ENCODE data around the gene ACTR5.

Gene ACTR5

DNA sequence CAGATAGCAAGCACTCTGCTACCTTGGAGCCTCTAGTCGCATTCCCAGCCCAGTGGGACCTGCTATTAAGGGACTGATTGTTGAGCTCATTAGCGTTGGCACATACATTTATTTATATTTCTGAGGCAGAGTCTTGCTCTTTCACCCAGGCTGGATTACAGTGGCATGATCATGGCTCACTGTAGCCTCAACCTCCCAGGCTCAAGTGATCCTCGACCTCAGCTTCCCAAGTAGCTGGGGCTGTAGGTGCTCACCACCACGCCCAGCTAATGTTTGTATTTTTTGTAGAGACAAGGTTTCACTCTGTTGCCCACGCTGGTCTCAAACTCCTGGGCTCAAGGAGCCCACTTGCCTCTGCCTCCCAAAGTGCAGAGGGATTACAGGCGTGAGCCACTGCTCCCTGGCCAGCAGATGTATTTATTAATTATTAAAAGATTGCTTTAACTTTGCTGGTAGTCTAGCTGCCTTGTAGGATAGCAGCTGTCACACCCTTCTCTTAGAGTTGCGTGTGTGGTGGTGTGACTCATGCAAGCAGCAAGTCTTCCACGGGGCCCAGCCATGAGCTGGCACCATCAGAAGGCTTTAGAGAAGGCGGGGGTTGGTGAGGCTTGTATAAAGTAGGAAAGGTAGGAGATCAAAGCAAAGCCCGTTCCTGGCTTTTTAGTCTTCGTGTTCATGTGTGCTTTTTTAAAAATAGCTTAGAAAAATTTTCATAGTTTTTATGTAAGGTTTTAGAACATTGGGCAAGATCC, 16.5 kb downstream of the ACTR5 start:
- TF ChIP-seq, protein P1, sequence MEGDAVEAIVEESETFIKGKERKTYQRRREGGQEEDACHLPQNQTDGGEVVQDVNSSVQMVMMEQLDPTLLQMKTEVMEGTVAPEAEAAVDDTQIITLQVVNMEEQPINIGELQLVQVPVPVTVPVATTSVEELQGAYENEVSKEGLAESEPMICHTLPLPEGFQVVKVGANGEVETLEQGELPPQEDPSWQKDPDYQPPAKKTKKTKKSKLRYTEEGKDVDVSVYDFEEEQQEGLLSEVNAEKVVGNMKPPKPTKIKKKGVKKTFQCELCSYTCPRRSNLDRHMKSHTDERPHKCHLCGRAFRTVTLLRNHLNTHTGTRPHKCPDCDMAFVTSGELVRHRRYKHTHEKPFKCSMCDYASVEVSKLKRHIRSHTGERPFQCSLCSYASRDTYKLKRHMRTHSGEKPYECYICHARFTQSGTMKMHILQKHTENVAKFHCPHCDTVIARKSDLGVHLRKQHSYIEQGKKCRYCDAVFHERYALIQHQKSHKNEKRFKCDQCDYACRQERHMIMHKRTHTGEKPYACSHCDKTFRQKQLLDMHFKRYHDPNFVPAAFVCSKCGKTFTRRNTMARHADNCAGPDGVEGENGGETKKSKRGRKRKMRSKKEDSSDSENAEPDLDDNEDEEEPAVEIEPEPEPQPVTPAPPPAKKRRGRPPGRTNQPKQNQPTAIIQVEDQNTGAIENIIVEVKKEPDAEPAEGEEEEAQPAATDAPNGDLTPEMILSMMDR (IDR thresholded peaks at IDR 0.05; ENCODE audit: insufficient read depth, low read depth, low read length, missing control alignments) = no peak
- H3K4me3 ChIP-seq (ENCODE audit: low read depth, low read length) = no peak overlapping the region
- no peak for DNase-seq (ENCODE audit: low read depth)

DNA sequence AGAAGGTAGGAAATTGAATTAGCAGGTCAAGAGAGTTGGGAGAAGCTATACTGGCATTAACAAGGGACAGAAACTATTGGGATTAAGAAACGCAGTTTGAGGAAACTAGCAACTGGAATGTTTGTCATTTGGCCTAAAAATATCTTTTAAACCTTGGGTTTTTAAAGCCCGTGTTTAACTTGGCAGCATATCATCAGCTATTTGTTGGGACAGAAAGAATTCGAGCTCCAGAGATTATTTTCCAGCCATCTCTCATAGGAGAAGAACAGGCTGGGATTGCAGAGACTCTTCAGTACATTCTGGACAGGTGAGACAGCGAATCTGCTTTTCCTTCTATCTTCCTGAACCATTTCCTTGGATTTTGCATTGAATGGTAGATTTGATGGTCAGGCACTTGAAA, 17.8 kb downstream of the ACTR5 start:
- TF ChIP-seq, protein P1 (IDR thresholded peaks at IDR 0.05; ENCODE audit: insufficient read depth, low read depth, low read length, missing control alignments) = no peak
- DNase-seq (ENCODE audit: low read depth) = no peak
- no peak overlapping the region for H3K4me3 ChIP-seq (ENCODE audit: low read depth, low read length)

DNA sequence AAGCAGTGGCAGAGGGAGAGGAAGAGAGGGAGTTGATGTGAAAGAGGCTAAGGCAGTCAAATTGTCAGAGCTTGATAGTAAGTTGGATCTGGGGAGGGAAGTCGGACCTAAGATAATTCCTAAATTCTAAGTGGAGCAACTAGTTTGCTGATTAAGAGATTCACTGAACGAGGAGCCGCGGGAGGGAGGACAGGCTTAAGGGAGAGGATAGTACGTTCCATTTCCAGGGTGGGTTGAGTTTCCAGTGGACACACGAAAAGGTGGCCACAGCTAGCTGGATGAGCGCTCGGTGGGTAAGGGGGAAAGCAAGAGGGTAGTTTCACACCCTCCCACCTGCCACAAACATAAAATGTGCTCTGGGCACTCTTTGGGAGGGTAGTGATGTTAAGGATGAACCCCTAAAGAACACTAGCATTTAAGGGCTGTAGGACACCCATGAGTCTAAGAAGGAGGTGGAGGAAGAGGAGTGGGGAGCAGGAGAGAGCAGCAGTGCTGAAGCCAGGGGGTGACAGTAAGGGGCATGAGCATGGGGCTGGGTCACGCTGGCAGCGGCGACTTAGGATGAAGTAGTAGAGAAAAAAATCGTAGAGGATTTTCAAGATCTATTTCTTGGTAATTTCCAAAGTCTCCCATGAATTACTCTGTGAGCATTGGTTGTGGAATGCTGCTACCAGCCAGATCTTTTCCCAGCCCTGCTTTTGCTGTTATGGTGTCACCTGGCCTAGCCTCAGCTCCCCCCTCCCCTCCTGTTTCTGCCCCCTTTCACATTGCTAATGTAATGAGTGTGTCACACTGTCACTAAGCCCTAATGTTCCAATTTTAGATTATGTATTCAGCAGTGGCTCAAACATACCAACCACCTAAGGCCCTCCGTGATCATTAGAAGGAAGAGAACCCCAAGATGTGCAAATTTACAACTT, 21.4 kb downstream of the ACTR5 start:
- no peak for DNase-seq (ENCODE audit: low read depth)
- TF ChIP-seq, protein P1 (IDR thresholded peaks at IDR 0.05; ENCODE audit: insufficient read depth, low read depth, low read length, missing control alignments) = no peak
- H3K4me3 ChIP-seq (ENCODE audit: low read depth, low read length) = no peak overlapping the region

DNA sequence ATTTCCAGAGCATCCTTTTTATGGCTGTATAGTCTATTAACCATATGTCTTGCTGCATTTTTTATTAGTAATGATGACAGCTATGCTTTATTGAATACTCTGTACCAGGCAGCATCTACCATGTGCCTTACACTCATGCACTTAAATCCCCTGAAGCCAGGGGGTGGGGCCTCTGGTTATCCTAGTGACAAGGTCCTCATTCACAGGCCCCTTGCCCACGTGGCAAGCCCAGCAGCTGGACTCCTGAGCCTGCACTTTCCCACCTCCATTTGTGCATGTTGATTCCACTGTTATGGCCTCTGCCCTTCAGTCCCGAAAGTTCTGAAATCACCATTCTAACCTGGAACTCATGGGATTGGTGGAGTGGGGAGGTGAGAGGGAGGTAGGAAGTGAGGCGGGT, 22.3 kb downstream of the ACTR5 start:
- TF ChIP-seq, protein P1 (IDR thresholded peaks at IDR 0.05; ENCODE audit: insufficient read depth, low read depth, low read length, missing control alignments) = no peak
- H3K4me3 ChIP-seq (ENCODE audit: low read depth, low read length) = no peak overlapping the region
- no peak for DNase-seq (ENCODE audit: low read depth)

DNA sequence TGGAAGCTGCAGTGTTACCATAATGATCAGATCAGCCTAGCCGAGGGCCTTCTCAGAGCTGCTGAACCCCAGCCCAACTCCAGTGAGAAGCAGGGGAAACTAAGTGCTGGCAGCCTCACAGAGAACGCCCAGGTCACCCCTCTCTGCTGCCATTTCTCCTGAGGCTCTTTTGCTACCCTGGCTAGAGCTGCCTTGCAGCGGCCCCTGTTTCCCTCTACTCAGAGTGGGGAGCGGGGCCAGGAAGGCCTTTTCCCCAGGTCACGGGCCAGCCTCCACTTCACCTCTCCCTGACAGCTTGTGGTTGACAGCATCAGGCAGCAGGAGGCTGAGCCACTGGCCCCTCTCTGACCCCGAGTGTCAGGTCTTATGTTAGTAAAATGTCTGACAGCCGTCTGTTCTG, 22.7 kb downstream of the ACTR5 start:
- no peak for DNase-seq (ENCODE audit: low read depth)
- TF ChIP-seq, protein P1 (IDR thresholded peaks at IDR 0.05; ENCODE audit: insufficient read depth, low read depth, low read length, missing control alignments) = no peak
- no peak overlapping the region for H3K4me3 ChIP-seq (ENCODE audit: low read depth, low read length)

DNA sequence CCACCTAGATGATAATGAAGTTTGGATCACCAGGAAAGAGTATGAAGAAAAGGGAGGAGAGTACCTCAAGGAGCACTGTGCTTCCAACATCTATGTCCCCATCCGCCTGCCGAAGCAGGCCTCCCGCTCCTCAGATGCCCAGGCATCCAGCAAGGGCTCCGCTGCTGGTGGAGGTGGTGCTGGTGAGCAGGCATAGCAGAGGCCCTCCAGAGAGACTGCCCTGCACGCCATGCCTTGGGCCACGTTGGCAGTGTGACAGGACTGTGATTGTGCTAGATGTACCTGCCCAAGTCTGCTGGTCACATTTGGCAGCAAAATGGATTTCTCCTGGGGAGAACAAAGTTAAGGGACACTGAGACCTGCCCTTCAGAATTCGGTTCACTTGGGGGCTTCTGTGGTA, 23.4 kb downstream of the ACTR5 start:
- TF ChIP-seq, protein P1 (IDR thresholded peaks at IDR 0.05; ENCODE audit: insufficient read depth, low read depth, low read length, missing control alignments) = no peak
- H3K4me3 ChIP-seq (ENCODE audit: low read depth, low read length) = no peak overlapping the region

More for the DNA sequence above, 23.4 kb downstream of the ACTR5 start:
- DNase-seq (ENCODE audit: low read depth) = no peak
